Activated CD4-positive, alpha-beta T cell treated with anti-CD3 and anti-CD28 coated beads, Interleukin-10, Interleukin-2, amounts not matched to agents 100 ng/mL and 50 ng/mL, durations not matched to agents 16 hours and 8 hours (primary cell): Measurements from ENCODE around the gene PRR3.
A peak's percentile ranks its signal among the peaks of the same experiment; 100 is the strongest.

Source experiments
- DNase-seq: peaks from one replicate; pipeline ENCODE4 v3.0.0-alpha.2; 2020

Gene PRR3

DNA sequence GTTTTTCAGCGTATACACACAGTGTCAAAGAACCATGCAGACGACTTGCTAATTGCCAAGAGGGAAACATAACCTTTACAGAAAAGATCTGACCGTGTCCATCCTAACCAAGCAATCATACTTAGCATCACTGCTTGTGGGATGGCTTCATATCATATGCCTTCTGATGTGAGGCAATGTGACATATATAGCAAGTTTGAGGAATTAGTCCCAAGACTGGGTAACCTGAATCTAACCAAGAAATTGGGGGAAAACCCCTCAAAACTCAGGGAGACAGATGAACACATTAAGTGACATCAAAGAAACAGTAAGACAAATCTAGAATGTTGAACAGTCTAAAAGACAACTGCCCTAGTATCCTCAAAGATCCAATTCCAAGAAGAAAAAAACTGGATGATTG lies 19.2 kb upstream of the PRR3 start:
- no peak for DNase-seq

DNA sequence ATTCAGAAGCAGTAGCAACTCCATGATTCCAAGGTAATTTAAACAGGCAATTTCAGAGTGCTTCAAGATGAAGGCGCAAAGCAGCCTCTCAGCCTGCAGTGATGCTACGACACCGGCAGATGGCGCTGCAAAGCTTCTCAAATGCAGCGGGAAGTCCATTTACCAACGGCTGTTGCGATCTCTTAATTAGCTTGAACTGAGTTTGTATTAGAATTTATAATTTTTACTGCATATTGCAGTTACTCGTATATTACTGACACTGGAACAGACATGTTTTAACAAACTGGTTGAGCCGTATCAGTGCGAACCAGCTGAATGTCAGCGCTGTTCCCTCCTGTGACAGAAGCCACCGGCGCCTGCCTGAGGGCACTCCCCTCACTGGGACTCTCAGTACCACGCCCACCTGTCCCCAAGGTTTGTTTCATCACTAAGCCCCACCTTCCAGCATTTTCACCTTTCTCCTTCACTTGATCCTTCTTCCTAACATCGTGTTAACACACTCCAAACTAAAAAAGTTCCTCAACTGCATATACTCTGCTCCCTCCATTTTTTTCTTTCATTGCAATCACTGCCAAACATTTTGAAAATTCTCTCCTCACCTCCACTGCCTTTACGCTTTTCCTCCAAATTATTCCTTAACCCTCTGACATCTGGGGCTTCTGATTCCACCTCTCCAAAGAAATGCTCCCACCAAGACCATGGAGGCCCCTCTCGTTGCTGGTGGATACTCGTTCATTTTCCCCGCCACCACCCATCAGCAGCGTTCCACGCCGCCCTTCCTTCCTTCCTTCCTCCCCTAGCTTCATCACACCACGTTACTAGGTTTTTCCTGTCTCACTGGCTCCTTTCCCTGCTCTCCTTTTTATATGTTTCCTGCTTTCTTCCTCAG lies 15.3 kb upstream of the PRR3 start:
- peak; percentile 82 for DNase-seq

DNA sequence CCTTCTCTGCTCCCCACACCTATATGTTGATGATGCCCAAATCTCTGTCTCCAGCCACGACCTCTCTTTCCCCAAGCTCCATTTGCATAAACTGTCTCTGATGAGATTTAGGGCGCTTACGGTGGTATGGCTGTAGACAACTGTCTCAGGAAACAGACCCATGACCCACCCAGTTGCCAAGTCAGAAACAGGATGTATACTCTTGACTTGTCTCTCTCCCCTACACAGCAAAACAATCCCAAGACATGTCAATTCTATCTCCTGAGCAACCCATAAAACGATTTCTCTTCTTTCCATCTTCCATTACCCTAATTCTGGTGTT lies 14.7 kb upstream of the PRR3 start:
- DNase-seq, result no peak

DNA sequence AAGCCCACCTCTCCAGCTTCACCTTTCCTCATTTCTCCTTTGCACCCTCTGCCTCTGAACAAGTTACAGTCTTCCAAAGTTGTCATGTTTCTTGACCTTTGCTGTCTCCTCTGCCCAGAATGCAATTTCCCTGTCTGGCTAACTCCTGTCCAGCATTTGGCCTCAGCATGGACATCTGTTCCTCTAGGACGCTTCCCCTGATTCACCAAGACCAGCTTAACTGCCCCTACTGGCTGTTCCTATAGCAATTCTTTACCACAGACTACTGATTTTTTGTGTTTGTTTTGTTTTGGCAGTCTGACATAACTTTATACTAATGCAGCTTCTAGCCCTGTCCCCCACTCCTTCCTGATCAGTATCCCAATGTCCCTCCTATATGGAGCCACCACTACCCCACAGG lies 14.2 kb upstream of the PRR3 start:
- no peak for DNase-seq

DNA sequence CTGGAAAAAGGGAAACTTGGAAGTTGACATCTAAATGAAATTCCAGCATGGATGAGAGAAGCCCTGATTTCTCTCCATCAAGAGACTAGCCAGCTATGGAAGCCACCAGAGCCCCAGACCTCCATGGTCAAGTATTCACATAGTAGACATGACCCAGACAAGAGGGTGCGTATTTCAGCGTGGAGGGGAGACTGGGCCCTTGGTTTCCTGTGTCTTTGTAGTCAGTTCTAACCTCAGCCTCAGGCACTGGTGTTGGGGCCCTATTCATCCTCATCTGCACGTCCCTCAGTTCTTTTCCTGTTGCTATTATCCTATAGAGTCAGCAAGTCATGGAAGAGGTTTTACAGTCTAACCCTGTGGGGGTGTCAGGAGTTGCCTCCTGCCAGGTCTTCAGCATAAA lies 13.3 kb upstream of the PRR3 start:
- DNase-seq, result no peak

DNA sequence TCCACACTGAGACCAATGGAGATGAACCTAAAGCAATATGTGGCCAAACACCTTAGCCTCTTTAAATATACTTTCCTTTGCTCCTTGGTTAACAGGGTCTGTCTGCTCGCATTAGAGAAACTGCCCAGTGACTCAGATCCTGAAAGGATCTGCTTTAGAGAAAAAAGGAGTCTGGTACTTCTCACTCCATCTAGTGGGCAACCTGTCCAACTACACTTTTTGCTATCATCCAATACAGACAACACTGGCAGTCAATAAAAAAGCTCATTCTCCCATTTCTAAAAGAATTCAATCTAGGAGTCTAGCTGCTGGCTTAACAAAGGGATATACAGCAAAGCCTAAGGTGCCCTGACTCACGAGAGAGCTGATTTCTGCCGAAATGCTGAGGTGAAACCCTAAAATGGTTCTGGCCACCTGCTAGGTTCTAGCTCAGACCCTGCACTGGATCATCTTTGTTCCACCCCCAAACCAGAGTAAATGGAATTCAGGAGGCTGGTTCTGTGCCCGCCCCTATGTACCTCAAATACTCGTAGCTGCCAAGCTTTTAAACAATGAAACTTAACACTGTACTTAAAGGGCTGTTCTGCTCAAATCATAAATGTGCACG lies 12.3 kb upstream of the PRR3 start:
- peak; percentile 79 for DNase-seq

DNA sequence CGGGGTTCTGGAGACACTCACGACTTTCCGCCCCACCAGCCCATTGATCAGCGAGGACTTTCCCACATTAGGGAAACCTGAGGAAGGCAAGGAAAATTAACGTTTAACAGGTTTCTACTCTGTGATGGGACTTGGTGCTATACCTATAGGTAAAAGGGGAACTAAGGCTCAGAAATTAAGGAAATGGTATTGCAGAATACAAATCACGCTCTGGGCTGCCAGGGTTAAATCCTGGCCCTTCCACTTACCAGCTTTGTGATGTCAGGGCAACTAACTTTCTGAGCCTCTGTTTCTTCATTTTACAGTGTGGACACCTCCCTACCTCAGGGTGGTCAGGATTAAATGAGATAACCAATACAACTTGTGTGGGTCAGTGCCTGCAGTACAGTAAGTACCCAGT lies 9.6 kb upstream of the PRR3 start:
- DNase-seq, result no peak

DNA sequence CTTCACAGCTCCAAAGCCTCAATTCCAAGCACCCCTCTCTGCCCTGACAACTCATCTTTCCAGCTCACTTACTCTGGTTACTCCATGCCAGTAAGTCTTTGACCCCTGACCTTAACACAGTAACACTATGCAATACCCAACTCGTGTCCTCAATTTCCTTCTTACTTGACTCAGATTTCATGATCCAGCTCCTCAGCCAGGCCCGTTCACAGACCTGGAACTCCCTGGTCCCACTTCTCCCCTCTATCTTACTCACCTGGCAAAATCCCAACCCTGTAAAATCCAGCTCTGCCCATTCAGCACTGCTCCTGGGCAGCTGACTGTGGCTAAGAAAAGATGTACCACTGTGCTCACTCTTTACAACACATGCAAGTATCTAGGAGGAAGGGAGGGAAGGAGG lies 8.7 kb upstream of the PRR3 start:
- no peak for DNase-seq

DNA sequence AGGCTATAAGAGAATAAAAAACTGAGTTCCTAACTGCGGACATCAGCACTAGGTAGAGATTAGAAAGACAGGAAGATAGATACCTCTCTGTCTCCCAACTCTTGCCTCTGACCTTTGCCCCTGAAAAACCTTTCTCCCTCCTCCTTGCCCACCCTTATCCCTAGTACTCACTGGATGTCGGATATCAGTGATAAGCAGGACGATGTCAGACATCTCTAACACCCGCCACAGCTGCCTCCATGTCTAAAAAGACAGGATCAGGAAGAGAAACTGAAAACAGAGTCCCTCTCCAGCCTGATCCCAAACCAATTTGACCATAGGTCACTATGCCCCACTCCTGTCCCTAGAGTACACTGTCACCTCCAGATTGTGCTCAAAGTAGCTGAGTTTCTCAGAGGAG lies 2.7 kb upstream of the PRR3 start:
- DNase-seq, result no peak

DNA sequence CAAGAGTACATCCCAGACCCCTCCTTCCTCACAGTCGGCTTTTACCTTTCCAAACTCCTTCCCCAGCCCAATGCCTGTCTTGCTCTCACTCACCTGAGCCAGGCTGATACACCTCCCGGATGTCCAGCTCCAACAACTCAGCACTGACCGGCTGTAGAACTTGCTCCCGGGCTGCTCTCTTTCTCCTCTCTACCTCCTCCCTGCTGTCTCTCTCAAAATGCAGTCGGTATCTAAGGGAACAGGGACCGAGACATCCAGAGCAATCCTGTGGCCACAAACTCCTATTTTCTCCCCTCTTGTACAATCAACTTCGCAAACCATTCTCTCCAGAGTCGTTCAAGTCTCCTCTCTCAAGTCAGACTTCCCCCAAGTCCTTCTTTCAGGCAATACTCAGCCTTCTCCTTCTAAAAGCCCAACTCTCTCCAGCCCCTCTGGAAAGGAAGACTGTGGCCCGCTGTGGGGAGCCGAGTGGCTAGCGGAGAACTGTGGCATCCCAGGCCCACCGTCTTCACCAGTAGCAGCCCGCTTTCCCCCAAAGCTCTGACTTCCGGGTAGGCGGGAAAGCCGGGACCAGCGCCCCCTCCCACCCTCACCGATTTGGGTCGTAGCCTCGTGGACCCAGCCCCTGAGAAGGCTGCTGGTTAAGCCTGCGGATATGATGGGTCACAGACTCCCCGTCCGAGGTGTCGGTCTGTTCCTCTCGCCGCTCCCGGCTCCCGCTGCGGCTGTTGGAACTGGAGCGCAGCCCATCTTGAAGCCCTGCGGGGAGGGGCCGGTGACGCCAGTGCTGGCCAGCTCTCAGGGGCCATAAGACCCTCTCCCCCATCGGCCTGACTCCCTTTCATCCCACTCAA lies 1.9 kb upstream of the PRR3 start:
- DNase-seq, result peak; percentile 18

DNA sequence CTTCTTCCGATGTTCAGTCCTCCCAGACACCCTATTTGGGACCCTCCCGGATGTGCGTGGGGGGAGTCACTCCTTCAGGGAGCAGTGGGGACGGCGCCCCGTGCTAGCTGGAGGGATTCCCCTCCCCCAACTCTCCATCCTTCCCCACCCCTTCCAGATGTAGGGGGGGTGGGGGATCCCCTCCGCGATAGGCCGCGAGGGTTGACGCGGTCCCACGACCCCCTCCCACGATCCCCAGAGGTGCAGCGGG lies 1.4 kb upstream of the PRR3 start:
- no peak for DNase-seq

DNA sequence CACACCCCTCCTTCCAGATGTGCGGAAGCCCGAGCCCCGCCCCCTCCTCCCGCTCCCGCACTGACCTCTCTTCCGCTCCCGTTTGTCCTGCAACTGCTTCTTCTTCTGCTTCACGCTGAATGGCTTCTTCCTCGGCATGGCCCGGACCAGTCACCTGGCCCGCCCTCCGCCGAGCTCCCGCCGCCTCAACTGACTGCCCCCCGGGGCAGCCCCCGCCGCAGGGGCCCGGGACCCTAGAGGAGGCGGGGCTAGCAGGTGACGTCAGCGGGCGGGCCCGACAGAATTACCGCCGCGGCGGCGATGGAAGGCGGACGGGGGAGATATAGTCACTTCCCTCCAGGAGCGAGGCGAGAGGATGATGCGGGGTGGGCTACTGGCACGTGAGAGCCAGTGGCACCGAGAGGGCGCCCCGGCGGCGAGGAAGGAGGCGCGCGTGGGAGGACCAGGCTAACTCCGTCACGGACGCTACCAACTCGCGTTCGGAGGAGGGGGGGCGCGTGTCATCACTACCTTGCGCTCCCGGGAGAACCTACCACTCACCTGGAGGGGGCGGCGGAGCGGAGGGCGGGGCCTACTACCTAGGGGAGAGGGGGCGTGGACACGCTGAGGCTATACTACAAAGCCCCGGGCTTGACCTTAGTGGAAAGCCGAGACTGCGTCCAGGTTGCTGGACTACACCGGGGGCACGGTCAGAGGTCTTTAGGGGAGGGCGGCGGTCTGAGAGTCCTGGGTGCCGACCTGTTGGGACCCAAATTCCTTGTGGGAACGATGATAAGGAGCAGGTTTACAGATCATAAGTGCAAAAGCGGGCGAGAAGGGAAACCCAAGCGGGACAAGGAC lies 809 bp upstream of the PRR3 start, which contains the start of gene GNL1:
Gene GNL1, minus strand, starts transcription at position 424 of the 840 bp plus-strand sequence. Its CDS starts 286 bp downstream, at position 138.
- DNase-seq, result peak; percentile 98

DNA sequence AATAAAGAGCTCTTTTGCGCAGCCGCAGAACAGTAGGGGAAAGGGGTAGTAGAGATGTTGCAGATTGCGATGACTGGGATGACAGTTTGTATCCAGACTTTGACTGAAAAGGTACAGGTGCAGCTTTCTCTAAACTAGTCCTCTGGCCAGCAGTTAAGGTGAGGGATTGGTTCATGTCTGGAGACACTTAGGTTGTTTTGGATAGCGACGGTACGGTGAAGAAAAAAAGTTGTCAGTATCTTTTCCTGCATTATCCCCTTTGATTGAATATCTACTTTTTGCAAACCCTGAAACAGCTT lies 537 bp downstream of the PRR3 start:
- DNase-seq, result peak; percentile 73

DNA sequence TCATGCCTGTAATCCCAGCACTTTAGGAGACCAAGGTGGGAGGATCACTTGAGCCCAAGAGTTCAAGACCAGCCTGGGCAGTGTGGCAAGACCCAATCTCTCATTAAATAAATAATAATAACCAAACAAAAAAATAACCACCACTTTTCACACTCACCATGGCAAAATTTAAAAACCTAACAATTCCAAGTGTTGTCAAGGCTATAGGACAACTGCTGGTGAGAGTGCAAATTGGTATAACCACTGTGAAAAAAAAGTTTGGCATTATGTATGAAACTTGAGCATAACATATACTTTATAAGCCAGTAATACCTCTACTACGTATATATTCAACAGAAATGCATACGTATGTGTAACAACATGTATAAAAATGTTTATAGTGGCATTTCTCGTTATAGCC lies 3.8 kb downstream of the PRR3 start:
- DNase-seq, result no peak

DNA sequence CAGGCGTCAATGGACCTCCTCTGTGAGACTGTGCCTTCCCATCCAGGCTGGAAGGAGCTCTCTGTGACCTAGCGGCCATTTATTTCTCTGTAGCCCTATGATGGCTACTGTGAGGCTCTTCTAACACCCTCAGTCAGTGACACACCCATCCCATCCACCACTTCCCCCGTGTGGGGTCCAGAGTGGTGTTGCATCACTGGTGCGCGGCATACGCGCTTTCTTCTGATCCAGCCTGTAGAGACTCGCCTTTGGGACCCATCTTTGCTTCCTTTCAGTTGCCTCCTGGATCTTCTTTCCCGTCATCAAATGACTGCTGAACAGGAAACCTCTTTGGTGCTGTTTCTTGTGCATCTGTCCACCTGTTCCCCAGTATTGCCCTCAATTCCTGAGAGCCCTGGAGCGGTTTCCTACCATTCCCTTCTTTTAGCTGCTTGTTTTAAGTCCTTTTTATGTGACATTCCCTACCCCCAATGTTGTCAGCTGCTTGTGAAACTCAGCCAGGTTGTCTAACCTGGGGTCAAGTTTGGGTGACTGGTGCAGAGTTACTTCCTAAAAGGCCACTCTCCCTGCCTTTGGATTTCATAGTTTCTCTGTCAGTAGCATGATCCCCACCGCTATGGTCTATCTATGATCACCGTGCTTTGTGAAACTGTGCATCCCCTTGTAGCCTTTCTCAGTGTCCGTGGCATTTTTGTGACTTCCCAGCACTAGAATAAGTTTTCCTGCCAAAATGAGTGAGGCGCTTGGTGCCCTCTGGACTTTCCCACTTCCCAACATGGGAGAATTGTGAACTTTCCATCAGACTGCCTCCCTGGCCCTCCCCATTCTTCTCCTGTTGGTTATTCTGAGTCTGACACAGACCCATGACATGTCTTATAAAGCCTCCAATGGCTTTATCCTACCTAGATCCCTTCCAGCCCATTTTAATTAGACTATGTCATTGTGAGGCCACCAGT lies 5.7 kb downstream of the PRR3 start:
- DNase-seq, result no peak

DNA sequence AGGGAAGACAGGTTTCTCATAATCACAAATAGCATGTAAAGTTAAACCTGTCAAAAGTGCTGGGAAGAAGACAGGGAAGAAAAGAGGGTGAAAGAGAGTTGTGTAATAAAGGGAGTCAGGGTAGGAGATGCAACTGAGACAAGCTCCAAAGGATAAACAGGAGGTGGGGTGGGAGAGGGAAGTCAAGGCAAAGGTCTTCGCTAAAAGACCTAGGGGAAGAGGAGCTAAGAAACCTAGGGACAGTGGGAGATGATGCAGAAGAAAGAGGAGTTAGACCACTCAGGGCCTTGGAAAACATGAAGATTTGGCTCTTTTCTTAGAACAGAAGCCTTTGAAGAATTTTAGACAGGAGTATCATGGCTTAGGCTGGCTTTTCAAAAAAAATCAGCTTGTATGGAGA lies 7.0 kb downstream of the PRR3 start:
- DNase-seq, result no peak

DNA sequence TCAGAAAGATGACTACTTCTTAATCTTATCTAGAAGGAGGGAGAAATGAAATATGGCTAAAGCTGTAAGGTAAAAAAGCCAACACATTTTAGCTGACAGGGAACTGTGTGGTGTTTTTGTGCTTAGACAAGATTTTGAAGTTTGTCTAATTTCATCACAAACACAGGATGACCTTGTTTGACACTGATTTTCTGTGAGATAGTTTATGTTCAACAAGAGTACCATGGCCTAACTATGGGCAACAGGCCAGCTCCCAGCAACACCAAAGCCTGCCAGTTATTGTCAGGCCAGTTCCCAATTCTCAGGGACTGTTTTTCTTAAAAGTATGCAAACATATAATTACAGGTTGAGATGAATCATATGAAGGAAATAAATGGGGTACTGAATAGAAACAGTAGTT lies 8.7 kb downstream of the PRR3 start:
- DNase-seq, result no peak

DNA sequence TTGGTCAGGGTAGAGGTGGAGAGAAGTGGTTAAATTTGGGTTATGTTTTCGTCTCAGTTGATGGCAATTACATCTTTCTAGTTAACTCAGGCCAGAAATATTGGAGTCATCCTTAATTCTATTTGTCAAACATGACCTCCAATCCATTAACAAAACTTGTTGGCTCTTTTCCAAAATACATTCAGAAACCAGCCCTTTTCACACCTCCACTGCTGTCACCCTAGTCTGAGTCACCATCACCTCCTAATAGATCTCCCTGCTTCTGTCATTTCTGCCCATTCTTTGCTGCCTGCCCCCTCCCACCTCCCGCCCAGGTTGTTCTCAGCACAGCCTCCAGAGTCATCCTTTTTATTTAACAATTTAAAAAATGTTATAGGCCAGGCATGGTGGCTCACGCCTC lies 11.2 kb downstream of the PRR3 start:
- DNase-seq, result peak; percentile 71

DNA sequence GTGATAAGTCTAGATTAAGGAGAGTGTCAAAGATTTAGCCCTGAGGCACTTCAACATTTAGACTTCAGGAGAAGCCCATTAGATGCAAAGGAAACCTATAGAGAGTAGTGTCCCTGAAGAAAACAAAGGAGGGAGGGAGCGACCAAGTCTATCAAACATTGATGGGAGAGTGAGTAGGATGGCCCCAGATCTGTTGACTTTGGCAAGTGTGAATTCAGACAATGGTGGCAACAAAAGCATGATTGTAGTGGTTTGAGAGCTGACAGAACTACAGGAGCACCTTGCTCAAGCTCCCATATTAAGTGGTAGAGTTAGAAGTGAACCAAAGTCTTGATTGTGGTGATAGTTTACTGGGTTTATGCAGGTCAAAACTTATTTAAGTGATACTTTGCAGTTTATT lies 13.2 kb downstream of the PRR3 start:
- DNase-seq, result no peak

DNA sequence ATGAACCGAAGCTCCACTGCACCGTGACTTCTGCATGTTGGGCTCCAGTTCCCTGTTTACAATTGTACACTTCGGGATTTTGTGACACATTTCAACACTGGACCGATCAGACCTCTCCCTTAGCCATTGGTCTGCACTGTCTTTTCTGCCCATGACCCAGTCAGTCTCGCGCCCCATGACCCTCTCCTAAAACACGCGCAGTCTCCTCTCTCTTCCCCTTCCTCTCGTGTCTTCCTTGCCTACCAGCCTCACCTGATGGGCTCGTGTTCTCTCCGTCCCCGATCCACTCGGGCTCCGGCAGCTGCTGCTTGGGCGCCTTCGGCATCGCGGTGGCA lies 13.6 kb downstream of the PRR3 start:
- no peak for DNase-seq

DNA sequence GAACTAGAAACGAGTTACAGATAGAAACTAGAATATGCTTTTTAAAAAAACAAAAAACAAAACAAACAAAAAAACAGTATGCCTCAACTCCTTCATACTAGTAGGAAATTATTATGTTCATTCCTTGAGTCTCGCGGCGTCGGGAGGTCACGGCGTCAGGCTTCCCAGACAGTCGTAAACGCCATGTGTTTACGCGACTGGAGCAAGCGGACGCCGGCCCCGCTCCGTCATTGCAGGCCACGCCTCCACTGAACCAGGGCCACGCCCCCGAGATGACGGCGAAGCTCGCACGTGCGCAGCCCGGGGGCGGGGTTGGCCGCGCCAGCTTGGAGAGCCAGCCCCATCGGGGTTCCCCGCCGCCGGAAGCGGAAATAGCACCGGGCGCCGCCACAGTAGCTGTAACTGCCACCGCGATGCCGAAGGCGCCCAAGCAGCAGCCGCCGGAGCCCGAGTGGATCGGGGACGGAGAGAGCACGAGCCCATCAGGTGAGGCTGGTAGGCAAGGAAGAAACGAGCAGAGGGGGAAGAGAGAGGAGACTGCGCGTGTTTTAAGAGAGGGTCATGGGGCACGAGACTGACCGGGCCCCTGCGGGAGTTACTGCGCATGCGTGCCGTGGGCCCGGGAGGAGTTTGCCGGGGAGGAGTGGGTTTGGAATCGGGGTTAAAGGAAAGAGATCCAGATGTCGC lies 14.1 kb downstream of the PRR3 start, which contains the start of gene ABCF1:
Gene ABCF1, plus strand, starts transcription at position 368 of the 687 bp plus-strand sequence. Its CDS starts 46 bp downstream, at position 414.
- DNase-seq, result peak; percentile 99

DNA sequence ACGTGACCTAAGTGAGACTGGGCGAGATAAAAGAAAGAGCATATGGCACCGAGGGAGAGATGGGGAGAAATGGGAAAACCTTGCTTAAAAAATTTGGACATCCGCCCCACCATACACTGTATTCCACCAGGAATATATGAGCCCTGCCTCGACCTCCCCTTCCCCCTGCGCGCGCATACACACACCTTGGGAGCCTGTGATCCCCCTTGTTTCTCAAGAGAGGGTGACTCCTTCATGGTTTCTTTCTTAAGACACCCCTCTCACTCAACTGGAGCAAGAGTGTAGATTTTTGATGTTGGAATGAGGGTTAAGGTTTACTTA lies 14.6 kb downstream of the PRR3 start:
- DNase-seq, result no peak
